H9 (cell line): ENCODE data around the gene WDR12. TPM values are rescaled to one million over a fixed set of nuclear protein-coding genes. Genes with fewer than 3 reads are reported as not detected.
"Not testable (repeated sequence)": the region's sequence is repeated elsewhere in the genome, so short reads cannot be mapped to it uniquely, and the experiment has no call there.

Experiments used
- DNase-seq: peaks from one replicate; pipeline ENCODE4 v3.0.0-alpha.2; 2017
- H2AFZ ChIP-seq: one replicate; pipeline ENCODE4 v1.6.1; 2013; ENCODE audit warnings: mild to moderate bottlenecking, low read length, control low read depth, moderate library complexity
- H2AK5ac ChIP-seq: 2 replicates; pipeline ENCODE4 v1.6.1; 2013; ENCODE audit warnings: low read length, control low read depth, mixed read lengths; ENCODE audit not compliant: insufficient read length
- H2BK120ac ChIP-seq: one replicate; pipeline ENCODE4 v1.6.1; 2013; ENCODE audit warnings: low read depth, mild to moderate bottlenecking, low read length, control low read depth, inconsistent platforms; ENCODE audit not compliant: poor library complexity, severe bottlenecking
- H2BK12ac ChIP-seq: 2 replicates; pipeline ENCODE4 v1.6.1; 2013; ENCODE audit warnings: low read length, control low read depth, mixed read lengths, low read depth; ENCODE audit not compliant: insufficient read length
- H2BK15ac ChIP-seq: 2 replicates; pipeline ENCODE4 v1.6.1; 2013; ENCODE audit warnings: low read depth, low read length, control low read depth
- H2BK20ac ChIP-seq: one replicate; pipeline ENCODE4 v1.6.1; 2013; ENCODE audit warnings: low read depth, mild to moderate bottlenecking, low read length, control low read depth, inconsistent platforms; ENCODE audit not compliant: poor library complexity, severe bottlenecking
- H2BK5ac ChIP-seq: 2 replicates; pipeline ENCODE4 v1.6.1; 2013; ENCODE audit warnings: low read length, control low read depth, mixed read lengths; ENCODE audit not compliant: insufficient read length
- H3K14ac ChIP-seq: 2 replicates; pipeline ENCODE4 v1.6.1; 2013; ENCODE audit warnings: low read length, control low read depth; ENCODE audit not compliant: insufficient read depth
- H3K18ac ChIP-seq: 2 replicates; pipeline ENCODE4 v1.6.1; 2013; ENCODE audit warnings: low read depth, mild to moderate bottlenecking, mixed read lengths, low read length, control low read depth; ENCODE audit not compliant: insufficient read length
- H3K23ac ChIP-seq: 2 replicates; pipeline ENCODE4 v1.6.1; 2013; ENCODE audit warnings: low read length, control low read depth, mixed read lengths, low read depth; ENCODE audit not compliant: insufficient read length
- H3K23me2 ChIP-seq: 2 replicates; pipeline ENCODE4 v1.6.1; 2013; ENCODE audit warnings: low read depth, mild to moderate bottlenecking, mixed read lengths, low read length, control low read depth; ENCODE audit not compliant: insufficient read length, poor library complexity, severe bottlenecking
- H3K27ac ChIP-seq: 2 replicates; pipeline ENCODE4 v1.5.1; 2013; ENCODE audit warnings: low read length, control low read depth, mixed read lengths, low read depth; ENCODE audit not compliant: insufficient read length
- H3K27me3 ChIP-seq: 2 replicates; pipeline ENCODE4 v1.6.1; 2013; ENCODE audit warnings: low read length, control low read depth, inconsistent platforms; ENCODE audit not compliant: insufficient read depth
- H3K4ac ChIP-seq: 2 replicates; pipeline ENCODE4 v1.6.1; 2013; ENCODE audit warnings: low read depth, mild to moderate bottlenecking, control low read depth, inconsistent platforms, low read length, moderate library complexity
- H3K4me1 ChIP-seq: 2 replicates; pipeline ENCODE4 v1.6.1; 2013; ENCODE audit warnings: low read length, control low read depth, inconsistent platforms; ENCODE audit not compliant: insufficient read depth
- H3K4me2 ChIP-seq: 2 replicates; pipeline ENCODE4 v1.6.1; 2013; ENCODE audit warnings: low read length, control low read depth, mixed read lengths; ENCODE audit not compliant: insufficient read length, insufficient read depth
- H3K56ac ChIP-seq: 2 replicates; pipeline ENCODE4 v1.6.1; 2013; ENCODE audit warnings: low read depth, mild to moderate bottlenecking, mixed read lengths, low read length, control low read depth; ENCODE audit not compliant: insufficient read length
- H3K79me1 ChIP-seq: 2 replicates; pipeline ENCODE4 v1.6.1; 2013; ENCODE audit warnings: low read depth, mild to moderate bottlenecking, moderate library complexity, low read length, control low read depth, inconsistent platforms; ENCODE audit not compliant: insufficient read depth, poor library complexity, severe bottlenecking
- H3K79me2 ChIP-seq: 2 replicates; pipeline ENCODE4 v1.6.1; 2013; ENCODE audit warnings: low read length, control low read depth, inconsistent platforms; ENCODE audit not compliant: insufficient read depth
- H3K9ac ChIP-seq: 2 replicates; pipeline ENCODE4 v1.6.1; 2013; ENCODE audit warnings: low read length, control low read depth, mixed read lengths; ENCODE audit not compliant: insufficient read length; ENCODE audit errors: extremely low read depth
- H3K9me3 ChIP-seq: one replicate; pipeline ENCODE4 v1.6.1; 2013; ENCODE audit warnings: low read depth, low read length, inconsistent platforms; ENCODE audit not compliant: control insufficient read depth
- H3T11ph ChIP-seq: one replicate; pipeline ENCODE4 v1.6.1; 2013; ENCODE audit warnings: mild to moderate bottlenecking, low read length, control low read depth, inconsistent platforms
- H4K20me1 ChIP-seq: one replicate; pipeline ENCODE4 v1.6.1; 2013; ENCODE audit not compliant: control insufficient read depth, insufficient read length, insufficient read depth
- H4K5ac ChIP-seq: 2 replicates; pipeline ENCODE4 v1.6.1; 2013; ENCODE audit warnings: low read depth, mild to moderate bottlenecking, mixed read lengths, low read length, control low read depth; ENCODE audit not compliant: insufficient read length
- H4K8ac ChIP-seq: replicated peaks from 2 replicates; pipeline ENCODE4 v1.6.1; 2013; ENCODE audit warnings: low read length, control low read depth, mixed read lengths, low read depth; ENCODE audit not compliant: insufficient read length
- H4K91ac ChIP-seq: 2 replicates; pipeline ENCODE4 v1.6.1; 2013; ENCODE audit warnings: low read depth, mild to moderate bottlenecking, moderate library complexity, mixed read lengths, low read length, control low read depth; ENCODE audit not compliant: insufficient read length
- H3K27ac Mint-ChIP-seq, 3 experiments: 2 replicates in 2 of 3; 3 replicates in 1 of 3; pipeline ENCODE4 v1.8.0; 2020 to 2021; ENCODE audit warnings: mixed read lengths in 3 of 3, mild to moderate bottlenecking in 1 of 3, moderate library complexity in 1 of 3
- H3K27me3 Mint-ChIP-seq: 2 replicates; pipeline ENCODE4 v1.8.0; 2021; ENCODE audit warnings: low read depth, mild to moderate bottlenecking, moderate library complexity, mixed read lengths
- H3K36me3 Mint-ChIP-seq, 3 experiments: 2 replicates in 2 of 3; 3 replicates in 1 of 3; pipeline ENCODE4 v1.8.0; 2020 to 2021; ENCODE audit warnings: low read depth in 3 of 3, mixed read lengths in 3 of 3; ENCODE audit not compliant: insufficient read depth in 1 of 3
- H3K4me1 Mint-ChIP-seq, 2 experiments: 2 replicates each; pipeline ENCODE4 v1.8.0; 2020; ENCODE audit warnings: mixed read lengths in 2 of 2
- H3K4me3 Mint-ChIP-seq, 2 experiments: 2 replicates in 1 of 2; 3 replicates in 1 of 2; pipeline ENCODE4 v1.8.0; 2020 to 2021; ENCODE audit warnings: mild to moderate bottlenecking in 2 of 2, mixed read lengths in 2 of 2, moderate library complexity in 1 of 2
- H3K9me3 Mint-ChIP-seq, 2 experiments: 2 replicates in 1 of 2; 3 replicates in 1 of 2; pipeline ENCODE4 v1.8.0; 2020; ENCODE audit warnings: mild to moderate bottlenecking in 2 of 2, mixed read lengths in 2 of 2, moderate library complexity in 1 of 2
- CTCF ChIP-seq: fragments of 200-600 bp; sonication (generic); conservative IDR thresholded peaks from 3 replicates; pipeline ENCODE4 v1.8.0; 2021; ENCODE audit warnings: antibody characterized with exemption, mild to moderate bottlenecking
- WGBS: extraction: QIAGEN DNeasy Blood & Tissue Kit; methylation state at CpG from one replicate; pipeline ENCODE4 v1.1.7; 2013; ENCODE audit warnings: missing lambda C conversion rate, low lambda C conversion rate, mixed read lengths; ENCODE audit not compliant: insufficient read length; ENCODE audit errors: extremely low coverage; 5-methylcytosine and 5-hydroxymethylcytosine counted together
- total RNA-seq: library from RNA; stranded (reverse); gene quantifications from 2 replicates; pipeline ENCODE4 v1.2.1, GENCODE V29; 2021

The WDR12 gene
- total RNA-seq, 1 experiment from 2014 or later: 129 TPM

- no peak for TF ChIP-seq CTCF
- Histone ChIP-seq H2BK5ac (no peak overlapping the region), H2AK5ac (no peak overlapping the region), H2BK15ac (no peak overlapping the region), H3K14ac (no peak overlapping the region), H3K18ac (no peak overlapping the region), H3K27me3 (no peaks in the 10 kb centered on the region), H2BK12ac (no peak overlapping the region), H4K91ac (no peak overlapping the region), H3K9me3 (no peaks in the 10 kb centered on the region), H3K79me1 (no peaks in the 10 kb centered on the region), H4K20me1 (no peaks in the 10 kb centered on the region), H4K8ac (no peak overlapping the region), H2AFZ (no peak overlapping the region), H3K4me1 (no peaks in the 10 kb centered on the region), H3K27ac (no peak overlapping the region), H2BK20ac (no peak overlapping the region), H3K79me2 (no peaks in the 10 kb centered on the region), H2BK120ac (no peak overlapping the region), H3T11ph (no peak overlapping the region), H3K9ac (no peak overlapping the region), H4K5ac (no peak overlapping the region), H3K4me2 (no peak overlapping the region), H3K23me2 (no peaks in the 10 kb centered on the region), H3K56ac (no peak overlapping the region), H3K23ac (no peak overlapping the region), H3K4ac (no peak overlapping the region)
- H3K9me3 Mint-ChIP-seq: no peaks in the 10 kb centered on the region; a peak in 1 of 5 replicates
- H3K27me3 Mint-ChIP-seq: no peaks in the 10 kb centered on the region
- DNase-seq: no peak
- H3K36me3 Mint-ChIP-seq: peaks cover 0 to 5% (median 0%) of the 10 kb centered on the region in 3 experiments; a peak in 1 of 7 replicates
- H3K4me1 Mint-ChIP-seq: no peaks in the 10 kb centered on the region
- WGBS: no CpG with 5 or more reads among the region's 3 CpGs
- H3K27ac Mint-ChIP-seq: no peak overlapping the region
- H3K4me3 Mint-ChIP-seq: no peak overlapping the region
Observed at GRCh38 chr2:202858601-202859000, 52.9 kb downstream of the WDR12 start.

- not testable (repeated sequence) for H3T11ph ChIP-seq, H3K23me2 ChIP-seq, H3K9me3 Mint-ChIP-seq, H2BK12ac ChIP-seq, H3K36me3 Mint-ChIP-seq, H2BK20ac ChIP-seq, H4K8ac ChIP-seq, H3K9me3 ChIP-seq, H3K27me3 Mint-ChIP-seq, H3K56ac ChIP-seq, H2BK15ac ChIP-seq, H4K20me1 ChIP-seq, H3K4me2 ChIP-seq, H3K18ac ChIP-seq, DNase-seq, H2AFZ ChIP-seq, H3K79me2 ChIP-seq, H2AK5ac ChIP-seq, H3K27ac ChIP-seq, H3K4me3 Mint-ChIP-seq, H3K23ac ChIP-seq, H3K4me1 Mint-ChIP-seq, H3K4me1 ChIP-seq, H2BK5ac ChIP-seq, H4K5ac ChIP-seq, H4K91ac ChIP-seq, H2BK120ac ChIP-seq, H3K79me1 ChIP-seq, H3K14ac ChIP-seq, H3K4ac ChIP-seq, H3K9ac ChIP-seq, H3K27me3 ChIP-seq
- no CpG with 5 or more reads among the region's 3 CpGs for WGBS
- H3K27ac Mint-ChIP-seq: 0 out of 7 replicates have a peak overlapping the region, but pooled peaks of 1 of the 3 experiments have one; percentile 74
Observed at GRCh38 chr2:202849343-202849742, 62.1 kb downstream of the WDR12 start.
